ENCODE data around the gene KIAA1217.

The KIAA1217 gene

GRCh38 chr10:24556750-24557742 is 348.1 kb downstream of the KIAA1217 start:
- no peak for DNase-seq

DNA sequence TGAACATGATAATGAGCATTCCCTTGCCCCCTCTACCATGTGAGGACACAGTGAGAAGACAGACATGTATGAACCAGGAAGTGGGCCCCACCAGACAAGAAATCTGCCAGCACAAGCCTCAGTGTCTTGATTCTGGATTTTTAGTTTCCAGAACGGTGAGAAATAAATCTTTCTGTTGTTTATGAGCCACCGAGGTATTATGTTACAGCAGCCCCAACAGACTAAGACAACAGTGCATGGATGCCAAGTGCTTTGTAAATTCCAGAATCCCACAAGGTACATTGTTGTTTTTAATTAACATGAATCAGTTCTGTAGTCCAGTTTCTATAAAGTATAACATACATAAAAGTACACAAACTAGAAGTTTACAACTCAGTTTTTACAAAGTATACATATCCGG is 352.5 kb downstream of the KIAA1217 start:
- DNase-seq = no peak

DNA sequence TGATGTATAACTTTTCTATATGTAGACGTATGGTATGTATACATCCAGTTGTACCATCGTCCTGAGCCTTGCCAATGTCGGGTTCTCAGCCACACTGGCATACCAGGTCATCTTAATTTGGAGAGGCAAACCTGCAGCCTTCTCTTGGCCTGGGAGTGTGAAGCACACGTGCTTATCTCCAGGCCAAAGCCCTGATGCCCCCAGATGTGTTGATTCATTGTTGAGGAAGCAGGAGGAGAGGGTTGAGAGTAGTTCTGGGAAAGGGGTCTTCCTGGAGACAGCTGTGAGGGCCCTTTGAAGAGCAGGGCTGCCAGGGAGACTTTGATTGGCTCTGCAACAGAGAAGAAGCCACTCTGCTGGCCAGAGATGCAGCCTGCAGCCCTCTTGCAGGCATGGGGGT is 359.1 kb downstream of the KIAA1217 start:
- DNase-seq = no peak

DNA sequence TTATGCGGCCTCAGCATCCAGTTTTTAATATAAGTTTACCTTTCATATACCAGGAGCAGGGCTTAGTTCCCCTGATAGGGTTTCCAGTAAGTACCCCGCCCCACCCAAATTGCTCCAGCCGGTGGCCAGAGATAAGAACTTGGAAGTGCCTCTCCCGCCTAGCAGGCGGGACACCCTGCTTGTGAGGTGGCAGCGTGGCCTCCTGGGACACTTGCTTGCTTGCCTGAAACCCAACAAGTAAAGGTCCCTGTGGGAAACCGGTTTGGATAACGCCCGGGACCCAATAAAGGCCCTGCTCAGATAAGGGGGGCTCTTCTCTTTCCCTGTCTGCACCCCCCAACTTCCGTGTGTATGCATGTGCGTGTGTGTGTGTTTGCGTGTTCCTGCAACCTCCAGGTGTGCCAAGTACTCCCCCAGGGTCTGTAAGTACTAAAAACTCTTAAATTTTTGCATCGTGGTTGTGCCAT is 360.4 kb downstream of the KIAA1217 start:
- no peak for DNase-seq

DNA sequence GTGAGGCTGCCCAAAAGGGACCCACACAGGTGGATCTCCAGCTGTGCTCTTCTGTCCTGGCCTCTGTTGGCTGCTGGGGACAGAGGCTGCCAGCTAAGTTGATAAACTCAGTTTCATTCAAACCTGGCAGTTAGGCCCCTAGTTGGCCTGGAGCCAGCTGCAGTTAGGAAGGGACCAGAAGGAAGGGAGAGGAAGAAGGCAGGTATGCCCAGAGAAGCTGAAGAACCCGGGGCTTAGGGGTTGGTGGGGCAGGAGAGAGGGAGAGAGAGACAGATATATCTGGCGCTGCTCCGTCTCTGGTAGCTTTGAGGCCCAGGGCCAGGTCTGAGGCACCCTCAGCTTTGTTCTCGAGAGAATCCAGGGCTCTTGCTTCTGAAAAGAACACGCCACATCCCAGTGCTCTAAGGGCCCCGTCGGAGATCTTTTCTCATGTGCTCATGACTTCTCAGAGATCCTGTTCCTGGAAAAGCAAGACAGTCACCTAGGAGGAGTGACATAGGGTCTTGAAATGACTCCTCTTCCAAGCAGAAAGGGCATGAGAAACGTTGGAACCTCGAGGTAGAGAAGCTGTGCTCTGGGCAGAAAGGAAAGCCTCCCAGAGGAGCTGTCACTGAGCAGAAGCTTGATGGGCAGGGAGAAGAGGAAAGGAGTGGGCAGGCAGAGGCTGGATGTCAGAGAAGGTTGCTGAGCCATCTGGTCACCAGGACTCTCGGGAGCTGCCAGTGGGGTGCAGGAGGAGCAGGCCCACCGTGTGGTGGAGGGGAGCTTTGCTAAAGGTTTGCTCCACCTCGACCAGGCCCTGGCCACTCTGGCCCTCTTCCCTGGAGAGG is 361.1 kb downstream of the KIAA1217 start:
- no peak for DNase-seq

- no peak for DNase-seq
These were observed 361.9 kb downstream of the KIAA1217 start for GRCh38 chr10:24570658-24571426.

- DNase-seq = no peak
These were observed 363.0 kb downstream of the KIAA1217 start for GRCh38 chr10:24571870-24572450.

DNA sequence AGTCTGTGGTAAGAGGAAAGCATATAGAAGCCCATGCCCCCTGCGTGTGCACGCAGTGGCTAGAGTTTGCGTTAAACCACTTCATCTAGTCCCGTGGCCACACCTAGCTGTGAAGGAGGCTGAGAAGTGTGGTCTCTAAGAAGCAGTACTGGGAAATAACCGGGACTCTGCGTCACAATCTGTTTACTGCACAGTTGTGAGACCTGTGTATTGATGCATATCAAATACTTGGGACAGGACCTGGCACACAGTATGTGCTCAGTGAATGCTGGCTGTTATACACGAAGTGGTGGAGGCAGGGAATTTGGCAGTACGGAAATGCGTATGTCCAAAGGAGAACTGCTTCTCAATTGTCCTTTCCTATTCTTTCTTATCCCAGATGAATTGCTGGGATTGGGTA is 365.2 kb downstream of the KIAA1217 start:
- no peak for DNase-seq

GRCh38 chr10:24574578-24575155 is 365.7 kb downstream of the KIAA1217 start:
- DNase-seq = no peak

- no peak for DNase-seq
These were observed 366.6 kb downstream of the KIAA1217 start for GRCh38 chr10:24575481-24576002.

- DNase-seq = no peak
These were observed 370.5 kb downstream of the KIAA1217 start for GRCh38 chr10:24579448-24579847.

- DNase-seq = no peak
These were observed 371.0 kb downstream of the KIAA1217 start for GRCh38 chr10:24579906-24580305.

DNA sequence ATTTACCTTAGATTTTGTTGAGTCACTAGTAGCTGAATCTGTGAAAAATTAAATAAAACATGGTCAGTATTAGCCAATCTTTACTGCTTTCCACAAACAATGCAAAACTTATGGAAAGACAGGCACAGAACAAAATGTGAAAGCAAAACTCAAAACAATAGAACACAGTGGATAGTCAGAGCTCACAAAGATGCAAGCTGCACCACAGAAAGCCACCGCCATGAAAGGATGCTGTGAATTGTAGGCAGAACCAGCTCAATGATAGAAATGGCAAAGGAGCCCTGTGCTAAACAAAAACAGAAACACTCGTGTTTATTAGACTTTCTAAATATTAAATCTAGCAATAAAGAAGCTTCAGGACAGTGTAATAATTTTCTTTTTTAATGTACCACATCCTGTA is 380.3 kb downstream of the KIAA1217 start:
- DNase-seq = no peak

DNA sequence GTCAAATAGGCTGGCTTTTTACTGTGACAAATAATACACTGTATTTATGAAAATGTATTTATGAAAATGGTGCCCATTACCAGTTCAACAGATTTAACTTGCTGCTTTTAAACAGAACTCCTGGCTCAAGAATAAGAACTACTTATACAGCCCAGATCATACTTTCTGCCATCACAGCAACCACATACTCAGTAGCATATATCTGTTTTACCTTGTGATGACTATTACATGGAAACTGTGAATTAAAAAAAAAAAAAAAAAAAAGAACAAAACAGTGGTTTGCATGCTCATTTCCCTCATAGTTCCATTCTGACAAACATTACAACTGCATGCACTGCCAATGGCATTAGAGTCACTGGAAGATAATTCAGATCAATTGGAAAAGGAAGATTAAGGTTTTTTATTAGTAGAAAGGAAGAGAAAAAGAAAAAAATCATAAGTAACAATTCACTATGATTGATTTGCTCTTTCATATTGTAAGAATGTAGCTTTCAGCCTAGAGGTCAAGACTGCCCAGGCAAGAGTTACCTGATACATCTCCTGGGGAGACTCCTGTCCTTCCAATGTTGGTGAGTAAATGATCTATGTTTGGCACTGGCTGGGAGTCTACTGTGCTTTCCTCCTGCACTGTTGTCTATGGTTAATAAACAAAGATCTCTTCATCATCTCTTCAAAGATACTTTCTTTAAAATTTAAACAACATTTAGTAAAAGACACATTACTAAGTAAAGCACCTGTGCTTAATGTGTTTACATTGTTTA is 381.9 kb downstream of the KIAA1217 start:
- no peak for DNase-seq

GRCh38 chr10:24596217-24596930 is 387.4 kb downstream of the KIAA1217 start:
- DNase-seq = no peak

- no peak for DNase-seq
These were observed 388.5 kb downstream of the KIAA1217 start for GRCh38 chr10:24597426-24597825.
